IPS-18a (cell line): ENCODE results near the gene RBFOX1.

ENCODE experiments used
- H3K27ac ChIP-seq: one replicate; pipeline ENCODE4 v1.5.1; 2013; ENCODE audit warnings: low read length
- H3K27me3 ChIP-seq: one replicate; pipeline ENCODE4 v1.6.1; 2013; ENCODE audit warnings: mild to moderate bottlenecking, low read length; ENCODE audit not compliant: control insufficient read depth, insufficient read depth
- H3K36me3 ChIP-seq: one replicate; pipeline ENCODE4 v1.6.1; 2013; ENCODE audit warnings: low read depth, low read length; ENCODE audit not compliant: control insufficient read depth
- H3K4me1 ChIP-seq: one replicate; pipeline ENCODE4 v1.6.1; 2013; ENCODE audit warnings: low read depth, low read length; ENCODE audit not compliant: control insufficient read depth
- H3K4me3 ChIP-seq: one replicate; pipeline ENCODE4 v1.5.1; 2013; ENCODE audit warnings: low read length
- H3K9ac ChIP-seq: one replicate; pipeline ENCODE4 v1.6.1; 2013; ENCODE audit warnings: mild to moderate bottlenecking, low read length, moderate library complexity
- H3K9me3 ChIP-seq: one replicate; pipeline ENCODE4 v1.6.1; 2013; ENCODE audit warnings: low read depth, low read length; ENCODE audit not compliant: control insufficient read depth

The RBFOX1 gene

GRCh38 chr16:7628981-7629380 lies 296.3 kb downstream of the RBFOX1 start:
- Histone ChIP-seq H3K9ac (no peak overlapping the region), H3K9me3 (no peaks in the 10 kb centered on the region), H3K4me1 (peaks cover 21% of the 10 kb centered on the region), H3K27ac (no peak overlapping the region), H3K4me3 (no peak overlapping the region), H3K36me3 (no peaks in the 10 kb centered on the region), H3K27me3 (no peaks in the 10 kb centered on the region)

GRCh38 chr16:7629571-7629970 lies 296.9 kb downstream of the RBFOX1 start:
- peaks cover 23% of the 10 kb centered on the region for H3K4me1 ChIP-seq
- no peak overlapping the region for H3K9ac ChIP-seq
- H3K36me3 ChIP-seq, result no peaks in the 10 kb centered on the region
- no peaks in the 10 kb centered on the region for H3K9me3 ChIP-seq
- no peak overlapping the region for H3K4me3 ChIP-seq
- H3K27ac ChIP-seq, result no peak overlapping the region
- no peaks in the 10 kb centered on the region for H3K27me3 ChIP-seq

- Histone ChIP-seq H3K9ac (no peak overlapping the region), H3K36me3 (no peaks in the 10 kb centered on the region), H3K4me3 (no peak overlapping the region), H3K9me3 (no peaks in the 10 kb centered on the region), H3K4me1 (peaks cover 21% of the 10 kb centered on the region), H3K27ac (no peak overlapping the region), H3K27me3 (no peaks in the 10 kb centered on the region)
Measured at GRCh38 chr16:7637446-7637845, 304.8 kb downstream of the RBFOX1 start.

GRCh38 chr16:7638306-7638705 lies 305.7 kb downstream of the RBFOX1 start:
- no peak overlapping the region for H3K9ac ChIP-seq
- H3K4me1 ChIP-seq, result peaks cover 21% of the 10 kb centered on the region
- no peak overlapping the region for H3K27ac ChIP-seq
- H3K27me3 ChIP-seq, result no peaks in the 10 kb centered on the region
- no peak overlapping the region for H3K4me3 ChIP-seq
- H3K36me3 ChIP-seq, result no peaks in the 10 kb centered on the region
- no peaks in the 10 kb centered on the region for H3K9me3 ChIP-seq

- H3K36me3 ChIP-seq, result no peaks in the 10 kb centered on the region
- peaks cover 1% of the 10 kb centered on the region for H3K4me1 ChIP-seq
- H3K4me3 ChIP-seq, result no peak overlapping the region
- no peak overlapping the region for H3K9ac ChIP-seq
- no peak overlapping the region for H3K27ac ChIP-seq
- no peaks in the 10 kb centered on the region for H3K9me3 ChIP-seq
- H3K27me3 ChIP-seq, result no peaks in the 10 kb centered on the region
Measured at GRCh38 chr16:7640334-7640733, 307.7 kb downstream of the RBFOX1 start.

GRCh38 chr16:7644176-7644575 lies 311.5 kb downstream of the RBFOX1 start:
- no peaks in the 10 kb centered on the region for H3K9me3 ChIP-seq
- H3K36me3 ChIP-seq, result no peaks in the 10 kb centered on the region
- H3K9ac ChIP-seq, result no peak overlapping the region
- H3K4me3 ChIP-seq, result no peak overlapping the region
- H3K27me3 ChIP-seq, result no peaks in the 10 kb centered on the region
- no peaks in the 10 kb centered on the region for H3K4me1 ChIP-seq
- H3K27ac ChIP-seq, result no peak overlapping the region

- no peak overlapping the region for H3K4me3 ChIP-seq
- H3K4me1 ChIP-seq, result no peaks in the 10 kb centered on the region
- no peak overlapping the region for H3K27ac ChIP-seq
- no peak overlapping the region for H3K9ac ChIP-seq
- H3K27me3 ChIP-seq, result no peaks in the 10 kb centered on the region
- H3K36me3 ChIP-seq, result no peaks in the 10 kb centered on the region
- H3K9me3 ChIP-seq, result no peaks in the 10 kb centered on the region
Measured at GRCh38 chr16:7644811-7645210, 312.2 kb downstream of the RBFOX1 start.

GRCh38 chr16:7646821-7647500 lies 314.3 kb downstream of the RBFOX1 start:
- Histone ChIP-seq H3K4me1 (peaks cover 16% of the 10 kb centered on the region), H3K27me3 (no peaks in the 10 kb centered on the region), H3K27ac (no peak overlapping the region), H3K4me3 (no peak overlapping the region), H3K9me3 (no peaks in the 10 kb centered on the region), H3K36me3 (no peaks in the 10 kb centered on the region), H3K9ac (no peak overlapping the region)

- H3K9me3 ChIP-seq, result no peaks in the 10 kb centered on the region
- H3K36me3 ChIP-seq, result no peaks in the 10 kb centered on the region
- no peak overlapping the region for H3K4me3 ChIP-seq
- H3K4me1 ChIP-seq, result peaks cover 18% of the 10 kb centered on the region
- no peak overlapping the region for H3K9ac ChIP-seq
- no peak overlapping the region for H3K27ac ChIP-seq
- H3K27me3 ChIP-seq, result no peaks in the 10 kb centered on the region
Measured at GRCh38 chr16:7650431-7650830, 317.8 kb downstream of the RBFOX1 start.

GRCh38 chr16:7651803-7652570 lies 319.3 kb downstream of the RBFOX1 start:
- no peak overlapping the region for H3K4me3 ChIP-seq
- H3K4me1 ChIP-seq, result peaks cover 18% of the 10 kb centered on the region
- no peak overlapping the region for H3K9ac ChIP-seq
- no peak overlapping the region for H3K27ac ChIP-seq
- no peaks in the 10 kb centered on the region for H3K9me3 ChIP-seq
- H3K36me3 ChIP-seq, result no peaks in the 10 kb centered on the region
- no peaks in the 10 kb centered on the region for H3K27me3 ChIP-seq

- H3K4me1 ChIP-seq, result peaks cover 18% of the 10 kb centered on the region
- no peaks in the 10 kb centered on the region for H3K9me3 ChIP-seq
- H3K9ac ChIP-seq, result no peak overlapping the region
Measured at GRCh38 chr16:7653746-7654461, 321.3 kb downstream of the RBFOX1 start.

More at GRCh38 chr16:7653746-7654461, 321.3 kb downstream of the RBFOX1 start:
- no peaks in the 10 kb centered on the region for H3K27me3 ChIP-seq
- H3K27ac ChIP-seq, result no peak overlapping the region
- H3K4me3 ChIP-seq, result no peak overlapping the region
- no peaks in the 10 kb centered on the region for H3K36me3 ChIP-seq
